HEK293 (cell line): ENCODE data around the gene KDM4D.

Experiments used
- CTCF ChIA-PET: fragments of 350-600 bp; formaldehyde crosslinking; extraction: SDS; loops from one replicate; lab custom pipeline; 2021; ENCODE audit warnings: antibody characterized with exemption; lab: Yijun Ruan, JAX
- POLR2A ChIA-PET: fragments of 300-600 bp; formaldehyde crosslinking; extraction: SDS; loops from one replicate; lab custom pipeline; 2020; ENCODE audit warnings: antibody characterized with exemption, inconsistent platforms; lab: Yijun Ruan, JAX
- H3K27ac ChIP-seq: fragments of 200-500 bp; sonication (Bioruptor generic); 2 replicates; pipeline ENCODE4 v1.5.1; 2014; ENCODE audit warnings: low read depth, low read length, control low read depth, inconsistent platforms; ENCODE audit errors: extremely low read depth
- H3K36me3 ChIP-seq, 2 experiments: fragments of 200-500 bp in 1 of 2; sonication (Bioruptor generic) in 1 of 2; 1 replicate in 1 of 2; 2 replicates in 1 of 2; pipeline ENCODE4 v1.5.1; 2014 to 2017; ENCODE audit warnings: inconsistent platforms in 2 of 2, low read length in 2 of 2; ENCODE audit not compliant: control insufficient read depth in 2 of 2, insufficient read depth in 1 of 2
- H3K4me1 ChIP-seq: fragments of 200-500 bp; sonication (Bioruptor generic); 2 replicates; pipeline ENCODE4 v1.5.1; 2014; ENCODE audit warnings: mild to moderate bottlenecking, low read length, inconsistent platforms; ENCODE audit not compliant: control insufficient read depth, insufficient read depth
- H3K4me3 ChIP-seq: 2 replicates; pipeline ENCODE4 v1.5.1; 2011; ENCODE audit warnings: low read depth, mild to moderate bottlenecking, control low read depth, low read length, moderate library complexity
- H3K9me3 ChIP-seq: fragments of 200-500 bp; sonication (Bioruptor generic); 2 replicates; pipeline ENCODE4 v1.5.1; 2014; ENCODE audit warnings: low read depth, low read length, inconsistent platforms; ENCODE audit not compliant: control insufficient read depth, insufficient read depth
- BCL11B ChIP-seq: fragments of 450-650 bp; formaldehyde crosslinking; IDR thresholded peaks from 2 replicates; pipeline ENCODE4 v1.5.1; 2016; ENCODE audit warnings: low read depth, missing biosample characterization, missing genetic modification characterization
- HIC1 ChIP-seq: fragments of 450-650 bp; formaldehyde crosslinking; IDR thresholded peaks from 2 replicates; pipeline ENCODE4 v1.5.1; 2016; ENCODE audit warnings: missing biosample characterization, missing genetic modification characterization
- OVOL3 ChIP-seq: fragments of 450-650 bp; formaldehyde crosslinking; IDR thresholded peaks from 2 replicates; pipeline ENCODE4 v1.5.1; 2016; ENCODE audit warnings: missing biosample characterization, missing genetic modification characterization
- SP2 ChIP-seq: fragments of 450-650 bp; formaldehyde crosslinking; IDR thresholded peaks from 2 replicates; pipeline ENCODE4 v1.5.1; 2016; ENCODE audit warnings: missing biosample characterization, missing genetic modification characterization
- SP7 ChIP-seq: fragments of 450-650 bp; formaldehyde crosslinking; IDR thresholded peaks from 2 replicates; pipeline ENCODE4 v1.5.1; 2016; ENCODE audit warnings: missing biosample characterization, missing genetic modification characterization
- TSHZ1 ChIP-seq: fragments of 450-650 bp; formaldehyde crosslinking; IDR thresholded peaks from 2 replicates; pipeline ENCODE4 v1.5.1; 2016; ENCODE audit warnings: missing biosample characterization, missing genetic modification characterization, borderline replicate concordance
- ZNF140 ChIP-seq: fragments of 450-650 bp; formaldehyde crosslinking; IDR thresholded peaks from 2 replicates; pipeline ENCODE4 v1.5.1; 2016; ENCODE audit warnings: missing biosample characterization, missing genetic modification characterization
- ZNF280C ChIP-seq: fragments of 450-650 bp; formaldehyde crosslinking; IDR thresholded peaks from 2 replicates; pipeline ENCODE4 v1.5.1; 2016; ENCODE audit warnings: missing biosample characterization, missing genetic modification characterization
- ZNF416 ChIP-seq: fragments of 450-650 bp; formaldehyde crosslinking; IDR thresholded peaks from 2 replicates; pipeline ENCODE4 v1.5.1; 2016; ENCODE audit warnings: missing biosample characterization, missing genetic modification characterization
- ZNF423 ChIP-seq: fragments of 450-650 bp; formaldehyde crosslinking; IDR thresholded peaks from 2 replicates; pipeline ENCODE4 v1.5.1; 2016; ENCODE audit warnings: missing biosample characterization, missing genetic modification characterization
- ZNF488 ChIP-seq: fragments of 450-650 bp; formaldehyde crosslinking; IDR thresholded peaks from 2 replicates; pipeline ENCODE4 v1.5.1; 2016; ENCODE audit warnings: missing biosample characterization, missing genetic modification characterization
- ZNF501 ChIP-seq: fragments of 450-650 bp; formaldehyde crosslinking; IDR thresholded peaks from 2 replicates; pipeline ENCODE4 v1.5.1; 2016; ENCODE audit warnings: missing biosample characterization, missing genetic modification characterization
- ZNF549 ChIP-seq: fragments of 450-650 bp; IDR thresholded peaks from 2 replicates; pipeline ENCODE4 v1.5.1; 2018; ENCODE audit warnings: missing biosample characterization, missing genetic modification characterization, mild to moderate bottlenecking, inconsistent platforms, moderate library complexity
- ZNF664 ChIP-seq: fragments of 450-650 bp; formaldehyde crosslinking; IDR thresholded peaks from 2 replicates; pipeline ENCODE4 v1.5.1; 2016; ENCODE audit warnings: missing biosample characterization, missing genetic modification characterization
- ZNF768 ChIP-seq: fragments of 450-650 bp; formaldehyde crosslinking; IDR thresholded peaks from 2 replicates; pipeline ENCODE4 v1.5.1; 2018; ENCODE audit warnings: missing biosample characterization, mild to moderate bottlenecking, missing genetic modification characterization
- ZNF785 ChIP-seq: fragments of 450-650 bp; formaldehyde crosslinking; IDR thresholded peaks from 2 replicates; pipeline ENCODE4 v1.5.1; 2016; ENCODE audit warnings: missing biosample characterization, missing genetic modification characterization
- ZSCAN23 ChIP-seq: fragments of 450-650 bp; formaldehyde crosslinking; IDR thresholded peaks from 2 replicates; pipeline ENCODE4 v1.5.1; 2016; ENCODE audit warnings: missing biosample characterization, missing genetic modification characterization
- TF ChIP-seq, protein P1 (sequence below): fragments of 450-650 bp; formaldehyde crosslinking; IDR thresholded peaks from 2 replicates; pipeline ENCODE4 v1.5.1; 2016; ENCODE audit warnings: missing biosample characterization, missing genetic modification characterization
- TF ChIP-seq, protein P2 (sequence below): fragments of 450-650 bp; formaldehyde crosslinking; IDR thresholded peaks from 2 replicates; pipeline ENCODE4 v1.5.1; 2017; ENCODE audit warnings: missing biosample characterization, missing genetic modification characterization
- TF ChIP-seq, protein P3 (sequence below): fragments of 450-650 bp; formaldehyde crosslinking; IDR thresholded peaks from 2 replicates; pipeline ENCODE4 v1.5.1; 2017; ENCODE audit warnings: missing biosample characterization, missing genetic modification characterization
- TF ChIP-seq, protein P4 (sequence below): fragments of 450-650 bp; formaldehyde crosslinking; IDR thresholded peaks from 2 replicates; pipeline ENCODE4 v1.5.1; 2017; ENCODE audit warnings: missing biosample characterization, missing genetic modification characterization

KDM4D gene

GRCh38 chr11:94960488-94960887, 13.0 kb upstream of the KDM4D start (continued):
- TF ChIP-seq ZNF488 (tag by site-specific recombination): no peak
- TF ChIP-seq, protein P1, sequence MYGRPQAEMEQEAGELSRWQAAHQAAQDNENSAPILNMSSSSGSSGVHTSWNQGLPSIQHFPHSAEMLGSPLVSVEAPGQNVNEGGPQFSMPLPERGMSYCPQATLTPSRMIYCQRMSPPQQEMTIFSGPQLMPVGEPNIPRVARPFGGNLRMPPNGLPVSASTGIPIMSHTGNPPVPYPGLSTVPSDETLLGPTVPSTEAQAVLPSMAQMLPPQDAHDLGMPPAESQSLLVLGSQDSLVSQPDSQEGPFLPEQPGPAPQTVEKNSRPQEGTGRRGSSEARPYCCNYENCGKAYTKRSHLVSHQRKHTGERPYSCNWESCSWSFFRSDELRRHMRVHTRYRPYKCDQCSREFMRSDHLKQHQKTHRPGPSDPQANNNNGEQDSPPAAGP (tag by site-specific recombination): no peak
- peak; percentile 63; the same call in 1 of the 2 replicates for TF ChIP-seq SP7 (tag by site-specific recombination)
- TF ChIP-seq, all 188 proteins: peak for 9

DNA sequence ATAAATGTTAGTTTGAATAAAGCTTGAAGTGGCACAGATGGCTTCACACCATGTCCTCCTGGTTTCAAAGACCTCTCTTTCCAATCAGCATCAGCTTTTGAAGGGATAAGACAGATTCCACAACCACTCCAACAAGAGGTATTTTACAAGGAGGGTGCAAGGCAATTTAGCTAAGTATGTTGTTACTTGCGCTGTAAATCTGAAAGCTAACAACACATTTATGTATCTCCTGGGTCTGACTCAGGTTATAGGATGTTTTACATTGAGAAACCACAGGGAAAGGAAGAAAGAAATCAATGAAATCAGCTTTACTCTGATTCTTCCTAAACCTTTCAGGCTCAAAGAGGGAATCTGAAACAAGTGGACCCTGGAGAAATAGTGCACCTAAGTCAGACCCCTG, 12.3 kb upstream of the KDM4D start:
- TF ChIP-seq, protein P2, sequence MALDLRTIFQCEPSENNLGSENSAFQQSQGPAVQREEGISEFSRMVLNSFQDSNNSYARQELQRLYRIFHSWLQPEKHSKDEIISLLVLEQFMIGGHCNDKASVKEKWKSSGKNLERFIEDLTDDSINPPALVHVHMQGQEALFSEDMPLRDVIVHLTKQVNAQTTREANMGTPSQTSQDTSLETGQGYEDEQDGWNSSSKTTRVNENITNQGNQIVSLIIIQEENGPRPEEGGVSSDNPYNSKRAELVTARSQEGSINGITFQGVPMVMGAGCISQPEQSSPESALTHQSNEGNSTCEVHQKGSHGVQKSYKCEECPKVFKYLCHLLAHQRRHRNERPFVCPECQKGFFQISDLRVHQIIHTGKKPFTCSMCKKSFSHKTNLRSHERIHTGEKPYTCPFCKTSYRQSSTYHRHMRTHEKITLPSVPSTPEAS: no peak
- no peak for TF ChIP-seq ZNF785 (tag by site-specific recombination)
- TF ChIP-seq ZNF280C (tag by site-specific recombination): no peak
- TF ChIP-seq, protein P3, sequence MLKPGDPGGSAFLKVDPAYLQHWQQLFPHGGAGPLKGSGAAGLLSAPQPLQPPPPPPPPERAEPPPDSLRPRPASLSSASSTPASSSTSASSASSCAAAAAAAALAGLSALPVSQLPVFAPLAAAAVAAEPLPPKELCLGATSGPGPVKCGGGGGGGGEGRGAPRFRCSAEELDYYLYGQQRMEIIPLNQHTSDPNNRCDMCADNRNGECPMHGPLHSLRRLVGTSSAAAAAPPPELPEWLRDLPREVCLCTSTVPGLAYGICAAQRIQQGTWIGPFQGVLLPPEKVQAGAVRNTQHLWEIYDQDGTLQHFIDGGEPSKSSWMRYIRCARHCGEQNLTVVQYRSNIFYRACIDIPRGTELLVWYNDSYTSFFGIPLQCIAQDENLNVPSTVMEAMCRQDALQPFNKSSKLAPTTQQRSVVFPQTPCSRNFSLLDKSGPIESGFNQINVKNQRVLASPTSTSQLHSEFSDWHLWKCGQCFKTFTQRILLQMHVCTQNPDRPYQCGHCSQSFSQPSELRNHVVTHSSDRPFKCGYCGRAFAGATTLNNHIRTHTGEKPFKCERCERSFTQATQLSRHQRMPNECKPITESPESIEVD (tag by site-specific recombination): peak; percentile 74
- TF ChIP-seq TSHZ1 (tag by site-specific recombination): no peak
- no peak for TF ChIP-seq ZNF501
- no peak for TF ChIP-seq HIC1 (tag by site-specific recombination)
- no peak for TF ChIP-seq ZNF664
- no peak for TF ChIP-seq SP2 (tag by site-specific recombination)
- 0 out of 2 replicates have a peak, but pooled peaks have one; percentile 44 for TF ChIP-seq OVOL3 (tag by site-specific recombination)
- TF ChIP-seq ZSCAN23 (tag by site-specific recombination): no peak
- TF ChIP-seq ZNF549 (tag by site-specific recombination): no peak
- TF ChIP-seq ZNF423 (tag by site-specific recombination): no peak
- TF ChIP-seq BCL11B (tag by site-specific recombination): no peak
- no peak for TF ChIP-seq ZNF140 (tag by site-specific recombination)
- no peak for TF ChIP-seq ZNF768 (tag by site-specific recombination)
- no peak for TF ChIP-seq ZNF416 (tag by site-specific recombination)
- TF ChIP-seq, protein P4, sequence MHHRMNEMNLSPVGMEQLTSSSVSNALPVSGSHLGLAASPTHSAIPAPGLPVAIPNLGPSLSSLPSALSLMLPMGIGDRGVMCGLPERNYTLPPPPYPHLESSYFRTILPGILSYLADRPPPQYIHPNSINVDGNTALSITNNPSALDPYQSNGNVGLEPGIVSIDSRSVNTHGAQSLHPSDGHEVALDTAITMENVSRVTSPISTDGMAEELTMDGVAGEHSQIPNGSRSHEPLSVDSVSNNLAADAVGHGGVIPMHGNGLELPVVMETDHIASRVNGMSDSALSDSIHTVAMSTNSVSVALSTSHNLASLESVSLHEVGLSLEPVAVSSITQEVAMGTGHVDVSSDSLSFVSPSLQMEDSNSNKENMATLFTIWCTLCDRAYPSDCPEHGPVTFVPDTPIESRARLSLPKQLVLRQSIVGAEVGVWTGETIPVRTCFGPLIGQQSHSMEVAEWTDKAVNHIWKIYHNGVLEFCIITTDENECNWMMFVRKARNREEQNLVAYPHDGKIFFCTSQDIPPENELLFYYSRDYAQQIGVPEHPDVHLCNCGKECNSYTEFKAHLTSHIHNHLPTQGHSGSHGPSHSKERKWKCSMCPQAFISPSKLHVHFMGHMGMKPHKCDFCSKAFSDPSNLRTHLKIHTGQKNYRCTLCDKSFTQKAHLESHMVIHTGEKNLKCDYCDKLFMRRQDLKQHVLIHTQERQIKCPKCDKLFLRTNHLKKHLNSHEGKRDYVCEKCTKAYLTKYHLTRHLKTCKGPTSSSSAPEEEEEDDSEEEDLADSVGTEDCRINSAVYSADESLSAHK (tag by site-specific recombination): peak; percentile 65
- POLR2A ChIA-PET: no interaction called here
- no peak overlapping the region for H3K4me3 ChIP-seq
- H3K4me1 ChIP-seq: no peaks in the 10 kb centered on the region
- H3K9me3 ChIP-seq: no peaks in the 10 kb centered on the region
- CTCF ChIA-PET: interaction anchor here (1.5 kb wide), 1 partner anchor 339 kb away, joined by 5 read pairs; no protein-coding TSS in a partner anchor
- no peak overlapping the region for H3K27ac ChIP-seq
- peaks cover 17 to 71% of the 10 kb centered on the region in 2 experiments for H3K36me3 ChIP-seq
